Neuron (in vitro differentiated cells): ENCODE measurements around the gene POLR1C.
"Not testable (repeated sequence)": the region's sequence is repeated elsewhere in the genome, so short reads cannot be mapped to it uniquely, and the experiment has no call there.

Experiments used
- H2AFZ ChIP-seq: one replicate; pipeline ENCODE4 v1.6.1; 2013; ENCODE audit warnings: low read depth, mild to moderate bottlenecking, inconsistent platforms, low read length, moderate library complexity
- H3K27me3 ChIP-seq: one replicate; pipeline ENCODE4 v1.6.1; 2013; ENCODE audit warnings: low read length; ENCODE audit not compliant: insufficient read depth
- H3K36me3 ChIP-seq: one replicate; pipeline ENCODE4 v1.6.1; 2013; ENCODE audit warnings: low read length; ENCODE audit not compliant: insufficient read depth
- H3K4me1 ChIP-seq: one replicate; pipeline ENCODE4 v1.6.1; 2013; ENCODE audit warnings: low read length; ENCODE audit not compliant: insufficient read depth
- H3K4me3 ChIP-seq: 2 replicates; pipeline ENCODE4 v1.5.1; 2013; ENCODE audit warnings: mild to moderate bottlenecking, low read length, moderate library complexity
- H3K9me3 ChIP-seq: one replicate; pipeline ENCODE4 v1.6.1; 2013; ENCODE audit warnings: low read length

POLR1C gene

DNA sequence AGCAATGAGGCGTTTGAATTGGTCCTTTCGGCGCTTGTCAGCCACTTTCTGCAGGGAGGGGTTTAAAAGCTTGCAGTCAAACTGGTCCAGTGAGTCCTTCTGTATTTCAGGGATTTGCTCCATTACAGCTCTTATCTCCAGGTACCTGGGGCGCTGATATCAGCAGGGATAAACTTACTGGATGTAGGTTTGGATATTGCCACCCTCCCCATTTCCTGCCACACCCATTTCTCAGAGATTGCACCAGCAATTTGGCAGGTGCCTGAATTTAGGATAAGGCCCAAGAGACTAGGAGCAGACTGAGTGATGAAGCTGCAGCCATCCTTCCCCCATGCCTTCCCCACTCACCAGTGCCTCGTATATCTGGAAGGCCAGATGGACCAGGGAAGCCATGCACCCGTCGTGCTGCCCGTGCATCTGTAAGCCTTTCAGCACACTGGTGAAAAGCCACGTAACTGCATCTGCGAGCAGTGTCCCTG is 7.6 kb downstream of the POLR1C start:
- H3K36me3 ChIP-seq, result peaks cover 94% of the 10 kb centered on the region
- no peak overlapping the region for H2AFZ ChIP-seq
- no peaks in the 10 kb centered on the region for H3K27me3 ChIP-seq
- no peaks in the 10 kb centered on the region for H3K9me3 ChIP-seq
- H3K4me1 ChIP-seq, result no peaks in the 10 kb centered on the region
- no peak overlapping the region for H3K4me3 ChIP-seq

DNA sequence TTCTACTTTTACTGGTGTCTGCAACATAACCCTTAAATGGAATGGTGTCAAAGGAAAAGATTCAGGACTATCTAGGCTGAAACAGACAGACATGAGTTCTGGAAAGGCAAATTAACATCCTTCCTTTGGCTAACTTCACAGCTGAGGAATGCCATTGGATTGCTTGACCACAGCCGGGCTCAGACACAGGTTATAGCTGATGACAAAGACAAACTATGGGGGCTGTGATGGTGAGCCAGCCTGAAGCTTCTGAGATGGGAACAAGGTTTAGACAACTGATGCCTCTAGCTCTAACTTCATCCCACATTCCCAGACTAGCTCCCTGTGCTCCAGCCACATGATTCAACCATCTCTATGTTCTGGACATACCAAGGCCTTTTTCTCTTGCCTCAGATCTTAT is 15.3 kb downstream of the POLR1C start:
- no peaks in the 10 kb centered on the region for H3K4me1 ChIP-seq
- peaks cover 58% of the 10 kb centered on the region for H3K36me3 ChIP-seq
- H3K4me3 ChIP-seq, result no peak overlapping the region
- no peaks in the 10 kb centered on the region for H3K27me3 ChIP-seq
- no peaks in the 10 kb centered on the region for H3K9me3 ChIP-seq
- H2AFZ ChIP-seq, result no peak overlapping the region

DNA sequence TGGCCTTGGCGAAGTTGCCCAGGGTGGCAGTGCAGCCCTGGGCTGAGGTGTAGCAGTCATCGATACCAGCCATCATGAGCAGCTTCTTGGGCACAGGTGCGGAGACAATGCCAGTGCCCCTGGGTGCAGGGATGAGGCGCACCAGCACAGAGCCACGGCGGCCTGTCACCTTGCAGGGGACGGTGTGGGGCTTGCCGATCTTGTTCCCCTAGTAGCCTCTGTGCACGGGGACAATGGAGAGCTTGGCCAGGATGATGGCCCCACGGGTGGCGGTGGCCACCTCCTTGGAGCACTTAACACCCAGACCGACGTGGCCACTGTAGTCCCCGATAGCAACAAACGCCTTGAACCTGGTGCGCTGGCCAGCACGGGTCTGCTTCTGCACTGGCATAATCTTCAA is 22.1 kb downstream of the POLR1C start:
- not testable (repeated sequence) for H3K4me1 ChIP-seq, H3K9me3 ChIP-seq, H3K27me3 ChIP-seq, H3K4me3 ChIP-seq, H2AFZ ChIP-seq
- H3K36me3 ChIP-seq, result peaks cover 40% of the 10 kb centered on the region

DNA sequence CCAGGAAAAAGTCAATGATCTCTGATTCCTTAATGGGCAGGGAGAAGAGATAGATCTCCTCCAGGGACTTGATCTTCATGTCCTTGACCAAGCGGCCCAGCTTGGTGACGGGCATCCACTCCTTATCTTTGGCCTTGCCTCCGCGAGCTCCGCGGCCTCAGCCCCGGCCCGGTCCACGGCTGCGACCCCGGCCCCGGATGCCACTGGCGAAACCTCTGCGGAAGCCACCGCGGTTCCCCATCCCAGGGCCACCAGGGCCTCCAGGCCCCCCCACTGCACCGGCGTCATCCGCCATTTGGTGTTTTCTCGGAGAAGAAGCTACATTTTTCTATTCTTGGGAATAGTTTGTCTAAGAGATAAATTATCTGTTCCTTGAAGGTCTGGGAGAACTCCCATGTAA is 22.5 kb downstream of the POLR1C start:
- not testable (repeated sequence) for H2AFZ ChIP-seq, H3K27me3 ChIP-seq, H3K4me3 ChIP-seq, H3K9me3 ChIP-seq, H3K4me1 ChIP-seq
- H3K36me3 ChIP-seq, result peaks cover 41% of the 10 kb centered on the region

DNA sequence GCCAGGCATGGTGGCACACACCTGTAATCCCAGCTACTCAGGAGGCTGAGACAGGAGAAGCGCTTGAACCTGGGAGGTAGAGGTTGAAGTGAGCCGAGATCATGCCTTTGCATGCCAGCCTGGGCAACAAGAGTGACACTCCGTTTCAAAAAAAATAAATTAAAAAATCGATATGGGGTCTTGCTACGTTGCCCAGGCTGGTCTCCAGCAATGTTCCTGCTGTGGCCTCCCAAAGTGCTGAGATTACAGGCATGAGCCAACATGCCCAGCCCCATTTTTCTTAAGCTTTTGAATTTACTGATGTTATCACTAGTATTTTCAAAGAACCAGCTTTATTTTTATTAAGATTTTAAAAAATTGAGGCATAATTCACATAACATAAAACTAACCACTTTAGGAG is 23.6 kb downstream of the POLR1C start:
- Histone ChIP-seq H3K36me3 (peaks cover 46% of the 10 kb centered on the region), H3K9me3 (no peaks in the 10 kb centered on the region), H3K27me3 (no peaks in the 10 kb centered on the region), H3K4me3 (no peak overlapping the region), H2AFZ (no peak overlapping the region), H3K4me1 (no peaks in the 10 kb centered on the region)

- H3K4me1 ChIP-seq, result no peaks in the 10 kb centered on the region
- H3K36me3 ChIP-seq, result peaks cover 58% of the 10 kb centered on the region
Measured at GRCh38 chr6:43541774-43542471, 25.0 kb downstream of the POLR1C start.

GRCh38 chr6:43544461-43544860 is 27.6 kb downstream of the POLR1C start:
- no peaks in the 10 kb centered on the region for H3K4me1 ChIP-seq
- H3K4me3 ChIP-seq, result no peak overlapping the region
- H3K36me3 ChIP-seq, result peaks cover 65% of the 10 kb centered on the region
- H2AFZ ChIP-seq, result no peak overlapping the region
- no peaks in the 10 kb centered on the region for H3K27me3 ChIP-seq
- H3K9me3 ChIP-seq, result no peaks in the 10 kb centered on the region

More at GRCh38 chr6:43541774-43542471, 25.0 kb downstream of the POLR1C start:
- H3K9me3 ChIP-seq, result no peaks in the 10 kb centered on the region
- H3K4me3 ChIP-seq, result no peak overlapping the region
- no peaks in the 10 kb centered on the region for H3K27me3 ChIP-seq
- H2AFZ ChIP-seq, result no peak overlapping the region

- Histone ChIP-seq H3K9me3 (no peaks in the 10 kb centered on the region), H3K36me3 (peaks cover 74% of the 10 kb centered on the region), H3K4me3 (no peak overlapping the region), H3K27me3 (no peaks in the 10 kb centered on the region), H3K4me1 (no peaks in the 10 kb centered on the region), H2AFZ (no peak overlapping the region)
Measured at GRCh38 chr6:43547222-43547621, 30.3 kb downstream of the POLR1C start.

GRCh38 chr6:43557620-43558019 is 40.7 kb downstream of the POLR1C start:
- not testable (repeated sequence) for H2AFZ ChIP-seq, H3K27me3 ChIP-seq, H3K9me3 ChIP-seq, H3K4me3 ChIP-seq, H3K4me1 ChIP-seq
- peaks cover 88% of the 10 kb centered on the region for H3K36me3 ChIP-seq

DNA sequence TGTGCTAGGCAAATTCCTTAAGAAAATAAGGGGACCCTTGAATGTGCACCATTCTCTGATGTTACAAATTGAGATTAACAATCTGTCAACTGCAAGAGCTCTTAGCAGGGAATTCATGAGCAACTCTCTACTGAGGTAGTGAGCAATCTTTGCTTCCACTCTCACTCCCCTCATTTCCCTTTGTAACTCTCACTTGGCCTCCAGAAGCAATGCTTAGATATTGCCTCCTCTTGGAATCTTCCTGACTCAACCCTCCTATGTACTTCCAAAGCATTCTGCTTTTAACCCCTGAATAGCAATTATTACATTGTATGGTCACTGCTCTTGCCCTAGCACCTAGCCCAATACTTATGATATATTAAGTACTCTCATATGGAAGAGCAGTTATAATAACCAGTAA is 42.4 kb downstream of the POLR1C start:
- no peaks in the 10 kb centered on the region for H3K9me3 ChIP-seq
- no peaks in the 10 kb centered on the region for H3K27me3 ChIP-seq
- H2AFZ ChIP-seq, result no peak overlapping the region
- peaks cover 86% of the 10 kb centered on the region for H3K36me3 ChIP-seq
- H3K4me3 ChIP-seq, result no peak overlapping the region
- no peaks in the 10 kb centered on the region for H3K4me1 ChIP-seq

DNA sequence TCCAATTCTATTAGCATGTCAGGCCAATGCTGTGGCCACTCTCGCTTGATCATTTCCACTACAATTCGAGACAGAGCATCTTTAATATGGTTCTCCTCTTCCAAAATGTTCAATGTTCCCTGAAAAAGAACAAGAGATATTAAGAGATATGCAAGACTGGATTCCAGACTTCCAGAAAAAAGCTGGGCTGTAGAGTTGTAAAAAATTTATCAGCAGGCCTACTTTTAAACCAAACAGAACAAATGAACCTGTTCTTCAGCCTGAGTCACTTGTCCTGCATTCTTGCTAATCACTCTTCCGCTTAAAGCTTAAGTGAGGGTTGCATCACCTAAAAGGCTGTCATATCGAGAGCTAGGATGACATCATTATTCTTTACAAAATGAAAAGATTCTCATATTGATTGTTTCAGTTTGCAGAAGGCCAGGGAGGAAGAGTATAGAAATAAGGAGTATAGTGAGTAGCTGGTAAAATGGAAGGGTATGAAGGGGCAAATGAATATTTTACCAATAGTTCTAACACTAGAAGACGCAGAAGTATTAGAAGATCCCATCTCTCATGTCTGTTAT is 54.1 kb downstream of the POLR1C start:
- H2AFZ ChIP-seq, result no peak overlapping the region
- no peak overlapping the region for H3K4me3 ChIP-seq
- peaks cover 9% of the 10 kb centered on the region for H3K4me1 ChIP-seq
- no peaks in the 10 kb centered on the region for H3K27me3 ChIP-seq
- H3K9me3 ChIP-seq, result no peaks in the 10 kb centered on the region
- peaks cover 59% of the 10 kb centered on the region for H3K36me3 ChIP-seq
